NCI-H146 treated with DMSO at 0.1 percent for 48 hours (cell line): ENCODE results near the gene CAMTA1.
A peak's percentile ranks its signal among the peaks of the same experiment; 100 is the strongest.

Experiments used
- DNase-seq: peaks from one replicate; lab custom pipeline; 2025; ENCODE audit not compliant: unreplicated experiment; lab: John Stamatoyannopoulos, UW

Gene CAMTA1

DNA sequence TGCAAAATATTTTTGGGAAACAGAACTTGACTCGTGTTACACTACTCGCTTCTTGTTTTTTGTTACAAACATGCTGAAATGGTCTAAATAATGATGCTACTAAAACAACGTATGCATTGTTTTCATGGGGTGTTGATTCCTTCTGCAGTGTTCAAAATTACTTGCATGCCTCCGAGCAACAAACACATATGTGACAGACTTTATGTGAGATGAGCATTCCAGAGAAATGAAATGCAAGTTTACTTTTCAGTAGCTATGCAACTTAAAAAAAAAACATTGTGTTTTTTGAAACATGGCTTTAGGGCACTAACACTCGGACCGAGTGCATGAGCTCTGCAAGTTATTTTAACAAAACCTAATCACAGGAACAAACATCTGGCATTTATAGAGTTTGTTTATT, 84.8 kb downstream of the CAMTA1 start:
- DNase-seq = no peak

DNA sequence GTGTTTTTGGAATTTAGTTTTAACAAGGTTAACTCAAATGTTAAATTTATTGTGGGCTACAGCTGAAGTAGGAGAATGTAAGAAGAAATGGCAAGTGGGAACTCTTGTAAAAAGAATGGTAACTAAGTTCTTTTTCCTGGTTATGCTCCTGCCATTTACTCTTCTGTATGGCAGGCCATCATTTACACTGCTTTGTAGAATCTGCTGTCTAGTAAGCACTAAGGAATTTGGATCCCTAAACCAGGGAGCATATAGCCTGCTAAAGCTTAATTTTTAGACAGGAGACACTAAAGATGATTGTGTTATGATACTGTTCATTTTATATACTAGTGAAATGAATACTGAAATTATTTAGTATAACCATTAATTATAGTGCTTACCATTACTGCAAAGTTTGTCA, 85.3 kb downstream of the CAMTA1 start:
- DNase-seq = no peak

DNA sequence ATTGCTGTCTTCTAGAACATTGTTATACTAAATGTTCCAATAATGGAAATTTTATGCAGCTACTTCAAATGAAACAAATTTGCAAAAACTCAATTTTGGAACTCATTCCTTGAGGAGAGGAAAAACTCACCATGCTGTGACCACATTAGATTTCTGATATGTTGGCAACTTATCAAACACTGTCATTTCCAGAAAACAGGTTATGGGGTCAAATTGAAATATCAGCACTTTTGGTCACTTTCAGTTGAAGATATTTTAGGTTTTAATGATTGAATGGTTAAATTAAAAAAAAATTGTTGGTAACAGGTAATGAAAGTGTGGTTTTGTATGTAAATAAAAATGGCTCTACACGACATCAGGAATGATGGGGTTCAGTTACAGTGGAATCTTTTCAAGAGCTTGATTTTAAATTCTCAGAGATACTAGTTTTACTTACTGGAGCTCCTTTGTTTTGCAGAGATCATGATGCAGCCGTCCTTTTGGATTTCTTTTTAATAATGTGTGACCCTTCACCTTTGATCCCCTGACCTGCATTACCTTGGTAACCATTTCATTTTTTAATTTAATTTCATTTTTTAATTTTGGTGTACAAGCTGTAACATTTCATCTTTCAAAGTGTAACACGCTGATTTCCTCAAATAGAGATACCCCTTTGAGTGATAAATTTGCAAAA, 86.2 kb downstream of the CAMTA1 start:
- no peak for DNase-seq

DNA sequence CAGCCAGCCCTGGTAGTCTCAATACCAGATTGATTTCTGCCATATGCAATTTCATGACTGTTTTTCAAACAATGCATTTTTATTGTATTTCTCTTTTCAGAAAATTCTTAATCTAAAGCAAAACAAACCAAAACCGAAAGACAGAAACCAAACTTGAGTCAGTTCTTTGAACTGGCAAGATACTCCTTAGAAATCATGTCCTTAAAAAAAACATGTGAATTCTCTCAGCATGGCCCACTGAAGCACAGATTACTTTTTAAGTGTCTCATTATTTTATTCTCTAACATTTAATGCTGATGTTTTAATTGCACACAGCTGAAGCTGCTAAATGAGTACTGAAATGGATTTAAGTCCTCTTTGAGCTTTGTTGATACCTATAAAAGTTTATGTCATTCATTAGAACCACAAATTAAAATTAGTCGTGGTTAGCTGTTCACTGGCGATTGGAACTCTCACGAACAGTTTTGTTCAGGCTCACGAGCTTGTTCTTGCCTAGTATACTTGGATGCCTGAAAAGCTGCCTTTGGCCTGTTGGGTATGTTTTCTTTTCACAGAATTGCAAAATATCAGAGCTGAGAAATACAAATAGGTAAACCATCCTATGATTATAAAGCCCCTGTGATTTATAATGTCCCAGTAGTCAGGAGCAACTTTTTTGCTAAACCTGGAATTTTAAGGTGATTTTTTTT, 87.5 kb downstream of the CAMTA1 start:
- no peak for DNase-seq

DNA sequence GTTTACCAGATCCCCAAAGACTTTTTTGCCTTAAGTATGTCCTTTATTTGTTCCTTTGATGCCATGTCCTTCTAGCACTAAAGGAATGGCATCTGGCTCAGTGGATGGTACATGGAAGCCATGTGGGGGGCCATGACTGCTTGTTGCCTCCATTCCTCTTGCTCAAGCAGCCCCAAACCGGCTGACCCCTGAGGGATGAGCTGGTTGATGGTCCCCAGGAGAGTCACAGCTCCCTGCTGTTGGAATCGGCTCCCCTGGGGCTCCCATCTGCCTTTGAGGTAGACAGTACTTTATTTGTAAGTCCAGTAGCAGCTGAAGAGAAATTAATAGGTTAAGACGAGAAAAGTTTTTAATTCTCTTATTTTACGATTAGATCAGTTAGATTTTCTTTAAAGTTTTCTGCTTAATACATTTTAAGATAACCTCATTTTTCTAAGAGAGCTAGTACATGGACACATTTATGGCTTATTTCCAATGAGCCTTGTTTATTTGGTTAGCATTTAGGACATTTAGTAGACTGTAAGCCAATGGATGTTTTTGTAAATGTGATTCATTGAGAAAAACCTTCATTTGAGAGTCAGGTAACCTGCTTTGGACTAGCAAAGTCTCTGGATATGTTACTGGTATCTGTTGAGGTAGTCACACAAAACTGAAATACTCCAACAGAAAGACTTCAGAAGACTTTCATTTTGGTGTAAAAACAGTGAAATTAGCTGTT, 88.2 kb downstream of the CAMTA1 start:
- DNase-seq = no peak

DNA sequence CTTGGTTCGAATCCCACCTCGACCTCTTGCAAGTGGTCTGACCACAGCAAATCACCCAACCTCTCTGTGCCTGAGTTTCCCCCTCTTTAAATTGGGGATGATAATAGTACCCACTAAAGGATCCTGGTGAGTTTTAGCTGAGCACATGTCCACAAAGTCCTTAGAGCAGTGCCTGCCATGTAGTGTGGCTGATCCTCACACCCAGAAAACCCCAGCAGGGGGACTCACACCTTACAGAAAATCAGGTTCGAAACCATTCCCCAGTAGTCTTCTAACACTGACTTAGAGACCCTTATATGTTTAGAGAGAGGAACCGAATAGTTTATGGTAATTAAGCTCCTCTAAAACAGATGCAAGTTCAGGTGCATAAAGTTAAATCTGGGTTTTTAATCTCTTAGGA, 89.0 kb downstream of the CAMTA1 start:
- no peak for DNase-seq

DNA sequence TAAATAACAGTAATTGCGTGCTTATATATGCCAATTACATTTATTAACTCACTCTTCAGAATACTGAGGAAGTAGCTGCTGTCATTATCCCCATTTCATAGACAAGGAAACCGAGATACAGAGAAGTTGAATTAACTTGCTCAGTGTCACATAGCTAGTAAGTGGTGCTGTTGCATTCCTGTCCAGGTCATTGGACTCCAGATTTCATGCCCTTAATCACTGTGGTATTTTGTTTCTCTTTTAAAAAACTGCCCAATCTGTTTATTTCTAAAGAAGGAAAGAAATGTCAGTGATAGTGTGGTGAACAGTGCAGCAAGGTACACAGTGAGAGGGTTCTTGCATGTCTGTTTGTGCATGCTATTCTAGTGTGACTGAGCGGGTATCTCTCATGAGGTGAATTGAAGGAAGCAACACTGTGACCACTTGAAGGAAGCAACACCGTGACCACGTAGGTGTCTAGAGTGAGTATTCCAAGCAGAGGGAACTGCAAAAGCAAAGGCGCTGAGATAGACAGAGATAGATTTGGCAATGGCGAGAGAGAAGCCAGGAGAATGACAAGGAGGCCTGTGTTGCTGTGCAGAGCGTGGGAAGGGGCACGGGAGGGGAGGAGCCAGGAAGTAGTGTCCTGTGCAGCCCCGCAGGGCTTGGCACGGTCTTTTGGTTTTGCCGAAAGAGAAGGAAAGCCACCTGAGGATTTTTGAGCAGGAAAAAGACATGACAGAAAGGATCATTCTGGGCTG, 95.9 kb downstream of the CAMTA1 start:
- DNase-seq = no peak

DNA sequence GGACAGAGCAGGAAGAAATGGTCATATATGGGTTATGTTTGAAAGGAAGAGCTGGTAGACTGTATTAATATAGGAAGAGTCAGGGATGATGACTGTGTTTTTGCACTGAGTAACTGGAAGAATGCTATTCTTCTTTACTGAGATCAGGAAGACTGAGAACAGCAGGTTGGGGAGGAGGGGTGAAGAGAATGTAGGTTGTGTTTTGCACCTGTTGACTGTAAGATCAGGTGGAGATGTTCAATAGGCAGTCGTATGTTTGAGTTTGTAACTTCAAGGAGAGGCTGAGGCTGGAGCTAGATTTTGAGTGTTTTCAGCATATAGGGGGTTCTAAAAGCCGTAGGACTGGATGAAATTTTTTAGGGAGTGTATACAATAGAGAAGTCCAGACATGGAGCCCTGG, 97.2 kb downstream of the CAMTA1 start:
- no peak for DNase-seq

DNA sequence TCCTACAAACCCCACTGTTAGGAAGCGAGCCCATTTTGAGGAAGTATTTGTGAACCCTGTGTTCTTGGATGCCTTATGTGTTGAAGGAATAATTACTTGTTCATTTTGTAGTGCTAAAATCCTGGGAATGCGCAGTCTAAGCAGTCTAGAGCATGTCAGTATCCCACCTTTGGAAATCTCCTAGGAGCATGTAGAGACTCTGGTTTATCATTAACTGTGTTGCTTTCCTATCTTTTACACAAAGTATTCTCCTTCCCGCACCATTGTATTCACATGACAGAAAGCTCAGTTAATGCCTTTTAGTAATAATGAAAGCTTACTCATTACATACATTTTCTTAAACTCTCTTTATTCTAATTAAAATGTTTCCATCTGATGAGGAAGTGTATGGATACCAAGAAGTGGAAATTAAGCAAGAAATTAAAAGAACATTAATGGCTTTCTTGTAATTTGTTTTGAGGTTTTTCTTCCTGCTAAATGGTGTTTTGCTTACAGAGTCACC, 99.4 kb downstream of the CAMTA1 start:
- no peak for DNase-seq

DNA sequence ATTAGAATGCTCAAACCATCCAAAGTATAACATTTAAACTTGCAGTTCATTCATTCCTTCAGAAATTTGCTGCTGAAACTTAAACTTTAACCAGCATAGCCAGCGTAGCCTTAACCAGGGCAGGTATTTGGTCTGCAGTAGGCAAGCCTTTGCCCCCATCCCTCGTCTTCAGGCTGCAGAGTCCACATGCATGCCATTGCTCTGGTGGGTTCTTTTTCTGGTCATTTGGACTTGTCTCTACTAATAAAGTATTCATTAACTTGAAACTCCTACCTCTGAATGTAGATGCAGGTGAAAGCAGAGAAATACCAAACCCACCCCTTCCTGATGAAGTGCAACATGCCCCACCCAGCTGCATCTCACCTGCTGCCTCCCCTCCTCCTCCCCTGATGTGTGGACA, 100.2 kb downstream of the CAMTA1 start:
- no peak for DNase-seq

DNA sequence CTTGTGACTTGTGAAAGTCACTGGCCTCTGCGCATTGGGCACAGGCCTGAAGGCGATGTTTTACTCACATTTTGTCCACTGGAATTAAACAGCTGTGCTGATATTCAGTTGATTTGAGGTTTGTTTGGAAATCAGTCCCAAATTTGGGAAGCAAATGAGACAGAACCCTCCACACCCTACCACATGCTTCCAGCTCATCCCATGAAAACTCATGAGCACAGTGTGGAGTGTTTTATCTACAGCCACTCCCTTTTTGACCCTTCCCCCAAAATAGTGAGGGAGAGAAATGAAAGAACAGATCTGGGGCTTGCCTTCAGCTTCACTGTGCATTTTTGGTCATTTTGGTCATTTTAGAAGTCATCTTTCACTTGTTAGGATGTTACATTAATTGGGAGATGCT, 101.3 kb downstream of the CAMTA1 start:
- DNase-seq = no peak

DNA sequence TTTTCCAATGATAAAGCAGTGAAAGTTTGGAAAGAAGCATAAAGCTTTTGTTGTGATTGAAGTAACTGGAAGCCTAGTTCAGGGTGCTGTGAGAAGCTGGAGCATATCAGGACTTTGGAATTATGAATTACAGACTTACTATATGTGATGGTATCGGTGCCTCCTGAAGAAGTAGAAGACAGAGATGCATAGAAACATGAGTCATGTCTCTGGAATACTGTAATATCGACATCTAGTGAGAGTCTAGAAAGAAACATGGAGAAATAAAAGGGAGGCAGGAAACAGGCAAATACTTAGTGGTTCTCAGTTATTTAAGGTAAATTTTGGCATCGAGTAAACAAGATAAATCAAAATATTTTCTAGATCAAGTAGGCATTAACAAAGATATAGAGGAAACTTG, 103.0 kb downstream of the CAMTA1 start:
- DNase-seq = no peak

DNA sequence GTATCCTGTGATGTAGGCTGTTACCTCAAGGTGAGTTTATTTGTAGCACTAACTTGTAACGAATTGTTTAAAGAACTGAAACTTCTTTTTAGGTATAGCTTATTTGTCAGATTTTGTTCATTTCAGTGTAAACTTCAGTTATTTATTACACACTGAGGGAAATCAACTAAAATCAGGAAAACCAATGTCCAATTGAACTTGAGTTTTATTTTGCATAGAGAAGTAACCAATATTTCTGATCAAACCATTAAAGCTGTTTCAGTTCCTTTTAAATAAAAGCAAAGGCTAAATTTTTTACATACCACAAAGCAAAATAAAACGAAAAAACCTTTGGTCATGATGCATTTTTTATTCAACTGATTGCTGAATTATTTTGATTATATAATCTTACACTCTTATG, 103.6 kb downstream of the CAMTA1 start:
- no peak for DNase-seq

DNA sequence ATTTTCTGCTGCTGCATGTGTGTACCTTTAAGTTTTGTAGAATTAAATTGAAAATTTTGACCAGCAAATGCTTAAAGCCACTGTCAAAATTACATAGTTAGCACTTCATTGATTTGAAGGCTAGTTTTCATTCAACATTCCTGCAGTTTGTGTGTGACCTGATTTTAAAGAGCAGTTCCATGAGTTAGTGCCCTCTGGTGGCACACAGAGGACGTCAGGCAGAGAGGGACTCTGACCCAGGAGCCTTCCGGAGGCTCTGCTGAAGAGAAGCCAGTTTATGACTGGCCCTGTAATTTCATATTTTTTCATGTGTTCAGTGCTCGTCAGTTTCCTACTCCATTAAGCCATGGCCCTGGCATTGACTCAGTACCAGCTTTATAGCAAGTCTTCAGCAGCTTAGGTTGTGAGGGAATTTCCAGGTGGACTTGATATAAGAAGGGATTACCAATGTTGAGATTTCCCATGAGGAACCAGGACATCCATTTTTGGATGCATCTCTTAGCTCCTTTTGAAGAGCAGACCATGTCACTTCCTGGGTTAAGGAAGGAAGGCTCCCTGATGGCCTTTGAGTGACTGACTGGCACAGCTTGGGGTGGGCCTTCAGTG, 104.7 kb downstream of the CAMTA1 start:
- peak; percentile 0 for DNase-seq

DNA sequence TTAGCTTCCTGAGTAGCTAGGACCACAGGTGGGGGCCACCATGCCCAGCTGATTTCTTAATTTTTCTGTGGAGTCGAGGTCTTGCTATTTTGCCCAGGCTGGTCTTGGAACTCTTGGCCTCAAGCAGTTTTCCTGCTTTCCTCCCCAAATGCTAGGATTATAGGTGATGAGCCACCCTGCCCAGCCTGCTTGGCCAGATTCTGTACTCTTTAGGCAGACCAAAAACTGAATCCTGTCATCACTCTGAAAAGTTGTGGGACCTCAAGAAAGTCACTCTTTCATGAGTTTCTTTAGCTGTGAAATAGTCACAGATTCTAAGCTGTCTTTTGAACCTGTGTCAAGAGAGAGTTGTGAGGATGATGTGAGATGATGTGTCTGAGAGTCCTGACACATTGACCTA, 105.4 kb downstream of the CAMTA1 start:
- no peak for DNase-seq

DNA sequence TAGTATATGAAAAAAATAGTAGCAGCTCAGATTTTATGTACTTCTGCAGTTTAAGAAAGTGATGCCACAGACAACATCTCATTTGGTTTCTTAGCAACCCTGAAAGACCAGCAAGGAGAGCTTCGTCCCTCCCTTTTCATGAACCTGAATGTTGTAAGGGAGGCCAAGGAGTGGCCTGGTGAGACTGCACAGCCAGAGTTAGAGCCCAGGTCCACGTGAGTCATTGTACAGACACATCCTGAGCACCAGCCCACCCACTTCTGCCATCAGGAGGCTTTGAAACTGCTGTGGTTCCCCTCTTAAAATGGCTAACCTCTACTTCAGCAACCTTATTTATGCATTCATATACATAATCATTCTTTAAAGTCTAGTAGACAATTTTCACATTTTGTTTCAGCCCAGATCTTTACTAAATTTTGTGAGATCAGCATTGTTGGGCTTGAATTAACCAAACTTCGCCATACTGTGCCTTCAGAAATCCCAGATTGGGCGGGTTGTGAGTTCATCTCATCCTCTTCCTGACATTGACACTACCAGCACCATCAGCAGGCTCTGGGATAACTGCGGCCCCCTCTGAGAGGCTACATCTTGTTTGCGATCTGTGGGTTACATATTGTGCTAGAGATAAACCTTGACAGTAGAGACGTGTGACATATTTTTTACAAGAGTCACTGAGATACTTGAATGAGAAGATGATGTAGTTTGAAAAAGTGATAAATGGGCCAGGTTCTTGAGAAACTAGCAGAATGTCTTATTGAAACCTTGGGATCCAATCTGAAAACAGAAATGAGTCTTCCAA, 106.7 kb downstream of the CAMTA1 start:
- DNase-seq = no peak

DNA sequence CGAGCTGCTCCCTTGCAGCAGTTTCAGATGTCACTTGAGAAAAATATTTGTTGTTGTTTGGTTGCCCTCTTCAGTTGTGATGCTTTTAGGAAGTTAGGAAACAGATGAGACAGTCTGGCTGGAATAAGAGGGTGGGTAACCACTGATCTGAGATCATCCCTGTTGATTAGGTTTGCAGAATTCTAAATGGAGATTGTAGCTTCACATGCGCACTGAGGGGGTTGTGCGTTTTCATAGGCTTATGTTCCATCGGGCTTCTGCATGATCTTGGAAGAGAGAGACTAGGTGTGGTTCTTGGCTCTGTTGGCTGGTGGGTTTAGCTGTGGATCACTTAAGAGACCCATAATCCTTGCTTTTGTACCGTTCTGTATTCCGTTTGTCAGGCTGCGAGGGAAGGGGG, 108.1 kb downstream of the CAMTA1 start:
- DNase-seq = no peak

DNA sequence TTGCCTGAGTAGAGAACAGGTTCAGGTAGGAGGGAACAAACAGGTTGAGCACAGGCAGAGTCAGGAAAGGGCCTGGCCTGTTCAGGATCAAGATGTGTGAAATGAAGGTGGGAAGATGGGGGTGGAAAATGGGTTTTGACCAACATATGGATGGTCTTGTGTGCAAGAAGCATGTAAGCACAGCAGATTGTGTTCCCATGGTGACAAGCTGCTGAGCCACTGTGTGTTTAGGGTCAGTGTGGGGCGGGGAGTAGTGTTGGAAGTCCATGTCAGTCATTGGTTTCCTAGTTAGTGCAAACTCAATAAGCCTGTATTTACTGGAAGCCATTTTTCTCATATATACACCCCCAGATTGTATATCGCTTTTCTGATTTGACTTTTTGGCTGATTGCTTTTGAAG, 111.9 kb downstream of the CAMTA1 start:
- no peak for DNase-seq

DNA sequence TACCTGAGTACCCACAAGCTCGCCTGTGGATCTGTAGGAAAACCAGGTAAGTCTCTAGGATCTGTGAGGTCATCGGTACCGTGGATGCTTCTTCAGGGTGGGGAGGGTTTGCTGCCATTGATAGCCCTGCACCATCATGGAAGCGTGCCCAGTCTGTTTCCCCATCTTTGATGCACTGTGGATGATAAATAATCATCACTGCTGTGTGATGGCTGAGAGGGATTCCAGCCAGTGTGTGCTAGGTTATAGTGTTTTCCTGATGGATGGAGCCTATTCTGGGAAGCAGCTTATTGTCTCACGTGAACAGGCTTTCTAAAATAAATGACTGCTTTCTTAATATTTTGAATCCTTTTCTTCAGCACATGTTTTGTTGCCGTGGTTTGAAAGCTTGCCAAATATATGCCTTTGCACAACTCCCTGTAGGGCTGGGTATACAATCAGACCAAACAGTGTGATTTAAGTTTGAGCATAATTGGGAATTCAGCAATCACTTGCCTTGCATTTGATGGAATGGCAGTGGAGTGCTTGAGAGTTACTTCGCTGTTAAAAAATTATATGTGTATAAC, 113.8 kb downstream of the CAMTA1 start:
- no peak for DNase-seq

DNA sequence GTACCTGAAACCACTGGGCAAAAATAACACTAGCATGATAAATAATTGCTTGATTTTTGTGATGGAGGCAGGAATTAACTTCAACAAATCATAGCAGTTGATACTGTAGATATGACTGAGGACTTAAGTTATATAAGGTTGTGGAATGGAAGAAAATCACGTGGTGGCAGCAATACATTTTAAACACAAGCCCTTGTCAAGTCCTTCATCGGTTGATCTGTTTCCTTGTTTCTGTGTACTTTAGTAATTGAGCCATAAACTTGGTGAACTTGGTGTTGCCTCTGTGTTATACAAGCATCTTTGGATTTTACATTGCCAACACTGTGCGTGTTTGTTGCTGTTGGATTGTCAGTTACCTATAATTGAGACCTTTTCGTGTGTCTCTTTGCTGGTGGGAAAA, 114.4 kb downstream of the CAMTA1 start:
- DNase-seq = no peak
